GM21423 (cell line): Measurements from ENCODE around the gene TRPM2.

Experiments used
- ATAC-seq: cut with Tn5 transposase; IDR thresholded peaks from one replicate; pipeline ENCODE4 v1.9.1; 2021; ENCODE audit warnings: mild to moderate bottlenecking, moderate library complexity; ENCODE audit not compliant: unreplicated experiment

Gene TRPM2

GRCh38 chr21:44439211-44439600 lies 85.8 kb downstream of the TRPM2 start:
- ATAC-seq, result no peak

GRCh38 chr21:44440241-44441040 lies 87.0 kb downstream of the TRPM2 start:
- ATAC-seq, result no peak

- no peak for ATAC-seq
Measured at GRCh38 chr21:44441041-44441400, 87.6 kb downstream of the TRPM2 start.

- no peak for ATAC-seq
Measured at GRCh38 chr21:44441581-44442265, 88.3 kb downstream of the TRPM2 start.

GRCh38 chr21:44442266-44443125 lies 89.1 kb downstream of the TRPM2 start:
- ATAC-seq, result no peak

GRCh38 chr21:44443291-44443890 lies 90.0 kb downstream of the TRPM2 start:
- no peak for ATAC-seq

GRCh38 chr21:44443891-44444285 lies 90.5 kb downstream of the TRPM2 start:
- no peak for ATAC-seq

- no peak for ATAC-seq
Measured at GRCh38 chr21:44444286-44444931, 91.0 kb downstream of the TRPM2 start.

- no peak for ATAC-seq
Measured at GRCh38 chr21:44445145-44445812, 91.9 kb downstream of the TRPM2 start.

GRCh38 chr21:44448651-44449131 lies 95.3 kb downstream of the TRPM2 start:
- no peak for ATAC-seq

- ATAC-seq, result no peak
Measured at GRCh38 chr21:44449473-44450363, 96.3 kb downstream of the TRPM2 start.

- no peak for ATAC-seq
Measured at GRCh38 chr21:44450402-44450801, 97.0 kb downstream of the TRPM2 start.

- ATAC-seq, result no peak
Measured at GRCh38 chr21:44450999-44451398, 97.6 kb downstream of the TRPM2 start.

- no peak for ATAC-seq
Measured at GRCh38 chr21:44453120-44453519, 99.7 kb downstream of the TRPM2 start.

GRCh38 chr21:44454058-44454457 lies 100.6 kb downstream of the TRPM2 start:
- ATAC-seq, result no peak

- ATAC-seq, result peak; percentile 52
Measured at GRCh38 chr21:44454747-44455523, 101.5 kb downstream of the TRPM2 start, which contains the start of gene LRRC3. TSS of gene LRRC3 (plus strand) at chr21:44455510. CDS start at chr21:44456645, 1,135 bp downstream.

- ATAC-seq, result peak; percentile 30
Measured at GRCh38 chr21:44455524-44456213, 102.2 kb downstream of the TRPM2 start.
